ENCODE data around the gene C11orf52.

GRCh38 chr11:111921541-111922230, 3.0 kb downstream of the C11orf52 start:
- TF ChIP-seq CTCF (IDR thresholded peaks at IDR 0.05) (no peak), POLR2A (IDR thresholded peaks at IDR 0.05) (no peak)

All from tibial nerve (tissue), 3 donors.